HPDE6-E6E7 (cell line): Measurements from ENCODE around the gene DLGAP1.
"Not testable (repeated sequence)": the region's sequence is repeated elsewhere in the genome, so short reads cannot be mapped to it uniquely, and the experiment has no call there.

Experiments used
- DNase-seq: peaks from one replicate; pipeline ENCODE4 v3.0.0; 2011; ENCODE audit warnings: missing footprints; ENCODE audit errors: extremely low spot score

DLGAP1 gene

DNA sequence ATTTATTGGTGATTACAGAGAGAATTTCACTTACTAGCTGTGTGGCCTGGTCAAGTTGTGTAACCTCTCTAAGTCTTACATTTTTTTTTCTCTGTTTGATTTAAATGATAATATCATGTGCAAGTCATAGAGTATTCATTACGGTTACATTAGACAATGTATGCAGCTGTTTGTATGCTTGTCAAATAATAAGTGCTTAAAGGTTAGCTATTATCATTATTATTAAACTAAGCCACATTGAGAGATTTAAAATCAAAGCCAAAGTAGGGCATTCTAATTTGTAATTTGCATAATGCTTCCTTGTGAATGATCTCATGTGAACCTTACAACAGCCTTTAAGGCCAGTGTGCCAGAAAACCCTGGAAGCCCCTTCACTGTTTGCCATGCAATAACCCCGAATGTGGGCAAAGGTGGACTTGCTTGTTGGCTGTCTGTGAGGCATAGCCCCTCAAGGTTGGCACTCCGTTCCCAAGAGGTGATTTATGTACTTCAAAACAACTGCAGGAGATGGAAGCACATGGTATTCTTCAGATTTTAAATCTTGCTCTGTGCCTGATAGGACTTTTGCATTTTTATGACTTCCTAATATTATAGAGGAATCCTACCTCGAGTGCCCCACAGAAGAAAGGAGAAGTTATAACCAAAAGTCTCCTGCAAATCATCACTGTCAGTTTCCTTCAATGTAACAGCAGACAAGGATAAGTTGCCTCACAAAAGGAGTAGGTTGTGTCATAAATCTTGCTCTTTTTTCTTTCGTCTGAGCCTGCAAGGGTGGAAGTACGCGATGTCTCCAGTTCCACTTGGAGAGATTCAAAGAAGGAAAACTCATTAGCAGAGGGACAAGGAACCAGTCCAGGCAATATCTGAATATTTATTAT is 733.1 kb downstream of the DLGAP1 start:
- no peak for DNase-seq

GRCh38 chr18:3720818-3721545 is 734.1 kb downstream of the DLGAP1 start:
- DNase-seq = no peak

DNA sequence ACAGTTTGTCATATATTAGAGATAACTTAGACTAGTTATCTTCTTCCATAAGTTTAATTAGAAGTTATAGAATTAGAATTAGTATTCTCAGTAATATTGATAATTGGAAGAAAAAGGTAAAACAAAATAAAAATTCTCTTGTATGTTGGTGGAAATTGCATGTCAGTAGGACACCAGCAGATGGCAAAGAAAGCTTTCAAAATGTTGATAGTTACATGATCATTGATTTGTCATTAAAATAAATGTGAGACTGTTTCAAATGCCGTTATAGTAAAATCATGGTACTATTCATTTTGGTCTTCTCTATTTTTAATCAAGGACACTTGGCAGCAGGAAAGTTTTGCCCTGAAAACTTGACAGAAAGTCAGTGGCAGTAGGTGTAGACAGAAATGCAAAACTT is 734.9 kb downstream of the DLGAP1 start:
- no peak for DNase-seq

DNA sequence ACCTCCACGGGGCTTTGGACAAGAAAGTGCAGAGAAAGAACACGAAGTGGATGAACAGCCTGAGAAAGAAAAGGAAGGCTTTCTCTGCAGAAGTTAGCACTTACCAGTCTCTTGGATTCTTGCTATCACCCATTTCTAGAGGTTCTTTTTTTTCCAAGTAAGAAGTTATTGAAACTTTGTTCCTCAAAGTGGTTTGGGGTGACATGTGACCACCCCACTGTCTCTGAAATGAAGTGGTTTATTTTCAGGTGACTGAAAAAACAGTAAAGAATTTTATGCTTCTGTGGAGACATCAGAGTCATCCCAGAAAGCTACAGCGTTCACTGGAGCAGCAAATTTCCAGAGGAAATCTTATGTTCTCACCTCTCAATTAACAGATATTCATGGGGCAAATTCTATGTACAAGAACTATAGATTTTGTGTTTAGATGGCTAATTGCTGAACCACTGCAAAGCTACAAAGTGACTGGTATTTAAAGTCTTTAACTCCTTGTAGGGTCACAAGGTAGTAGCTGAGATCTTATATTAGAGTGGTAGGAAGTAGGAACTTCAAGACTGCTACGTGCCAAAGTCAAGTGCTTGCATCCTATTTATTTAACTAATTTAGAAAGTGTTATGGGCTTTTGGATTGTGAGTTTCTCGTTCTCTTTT is 737.6 kb downstream of the DLGAP1 start:
- no peak for DNase-seq

- no peak for DNase-seq
Observed at GRCh38 chr18:3716116-3716660, 738.9 kb downstream of the DLGAP1 start.

DNA sequence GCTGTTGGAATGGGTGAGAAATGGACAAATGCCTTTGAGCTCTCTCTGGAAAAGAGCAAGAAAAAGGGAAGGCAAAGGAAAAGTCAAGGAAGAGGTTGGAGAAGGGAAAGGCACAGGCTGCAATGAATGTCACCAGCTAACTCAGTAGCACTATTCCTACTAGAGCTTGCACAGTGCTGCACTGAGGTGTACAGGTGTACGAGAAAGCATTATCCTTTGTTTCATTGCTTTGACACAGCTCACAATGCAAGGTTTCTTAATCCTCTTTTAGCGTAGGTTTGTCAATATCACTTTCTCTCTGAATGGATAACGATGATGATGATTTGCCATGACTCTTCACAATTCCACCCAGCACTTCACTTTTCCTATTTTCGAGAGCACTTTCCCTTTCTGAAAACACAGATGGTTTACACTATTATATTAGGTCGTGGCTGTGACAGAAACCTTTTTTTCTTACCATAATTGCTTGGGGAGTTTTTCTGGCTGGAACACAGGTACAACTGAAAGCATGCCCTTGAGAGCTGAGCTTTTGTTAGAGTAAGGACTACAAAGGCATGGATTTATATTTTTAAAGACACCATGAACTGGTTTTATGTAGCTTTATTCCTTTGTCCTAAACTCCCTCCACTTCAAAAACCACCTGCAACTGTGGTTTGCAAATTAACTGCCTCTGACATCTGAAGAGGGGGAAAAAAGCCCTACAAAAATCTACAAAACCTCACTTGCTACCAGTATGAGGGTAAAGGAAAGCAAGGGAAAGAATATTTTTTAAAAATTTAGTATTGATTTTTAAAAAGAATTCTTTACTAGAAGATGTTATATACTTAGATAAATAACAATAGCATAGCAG is 739.7 kb downstream of the DLGAP1 start:
- DNase-seq = no peak

GRCh38 chr18:3713708-3714107 is 741.4 kb downstream of the DLGAP1 start:
- DNase-seq = no peak

- DNase-seq = no peak
Observed at GRCh38 chr18:3713166-3713565, 741.9 kb downstream of the DLGAP1 start.

- no peak for DNase-seq
Observed at GRCh38 chr18:3712491-3712890, 742.6 kb downstream of the DLGAP1 start.

DNA sequence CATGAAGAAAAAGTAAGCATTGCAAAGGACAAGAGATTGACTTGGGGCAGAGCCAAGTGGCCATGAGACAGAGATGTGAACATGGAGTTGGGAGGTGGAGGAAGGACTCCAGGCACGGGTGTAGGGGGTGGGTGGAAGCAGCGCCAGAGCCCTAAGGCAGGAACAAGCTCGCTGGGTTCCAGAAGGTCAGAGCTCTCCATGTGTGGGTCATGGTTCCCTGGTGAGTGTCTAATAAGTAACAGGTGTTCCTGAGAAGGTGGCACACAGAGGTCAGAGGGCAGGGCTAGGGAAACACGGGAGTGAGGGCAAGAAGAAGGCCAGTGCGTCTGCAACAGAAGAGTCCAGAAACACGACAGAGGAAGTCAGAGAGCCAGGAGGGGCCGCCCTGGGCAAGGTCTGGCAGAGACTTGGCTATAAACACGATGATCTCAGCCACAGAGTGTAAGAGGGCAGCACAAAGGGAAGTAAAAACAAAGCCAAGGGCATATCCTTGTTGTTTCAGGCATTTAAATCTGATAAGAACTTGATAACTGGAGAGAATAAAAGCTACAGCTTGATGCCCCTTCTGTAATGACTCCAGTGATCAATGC is 744.3 kb downstream of the DLGAP1 start:
- DNase-seq = no peak

DNA sequence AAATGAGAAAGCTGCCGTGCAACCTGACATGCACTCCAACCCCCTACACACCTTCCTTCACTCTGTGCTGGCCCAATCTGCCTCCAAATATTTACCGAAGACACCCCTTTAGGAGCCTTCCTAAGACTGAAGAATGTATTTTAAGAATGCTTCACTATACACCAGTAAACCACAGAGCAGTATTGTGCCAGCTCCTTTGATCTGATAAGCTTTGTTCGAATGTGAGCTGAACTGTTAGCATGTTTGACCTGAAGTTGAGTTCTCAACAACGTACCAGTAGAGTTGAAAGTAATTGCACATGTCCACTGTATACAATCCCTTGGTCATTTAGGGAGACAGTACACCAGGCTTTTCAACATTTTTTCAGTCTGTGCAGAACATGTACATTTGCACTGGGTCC is 745.9 kb downstream of the DLGAP1 start:
- DNase-seq = no peak

DNA sequence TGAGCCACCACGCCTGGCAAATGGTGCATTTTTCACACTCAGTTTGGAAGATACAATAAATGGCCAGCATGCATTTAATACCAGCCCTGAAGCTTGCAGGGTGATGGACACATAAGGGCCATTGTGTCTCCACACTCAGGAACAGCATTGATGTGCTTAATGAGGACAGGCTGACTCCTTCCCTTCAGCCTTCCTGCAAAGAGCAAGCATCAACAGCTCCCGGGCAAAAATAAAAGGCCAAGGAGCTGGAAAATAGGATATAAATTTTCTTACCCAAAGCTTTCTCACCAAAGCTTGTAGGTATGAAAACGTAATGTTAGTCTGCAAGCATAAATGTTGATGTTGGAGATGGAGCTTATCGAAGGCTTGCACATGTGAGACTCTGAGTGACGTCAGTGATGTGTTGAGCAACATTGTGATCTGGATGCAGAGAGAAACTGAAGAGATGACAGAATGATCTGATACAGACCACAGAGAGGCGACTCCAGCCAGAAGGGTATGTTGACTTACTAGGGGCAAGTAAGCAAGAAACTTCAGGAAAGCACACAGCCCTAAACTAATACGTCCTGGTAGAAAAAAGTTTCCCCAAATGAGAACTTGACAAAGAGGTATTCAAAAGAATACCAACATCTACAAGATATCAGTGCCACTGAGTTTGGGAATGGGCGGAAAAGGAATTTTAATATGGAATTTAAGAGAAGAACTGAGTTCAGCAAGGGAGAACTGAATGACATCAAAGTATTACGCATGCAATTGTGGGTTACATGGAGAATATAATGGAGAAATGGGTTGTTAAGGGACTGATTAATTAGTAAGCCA is 748.6 kb downstream of the DLGAP1 start:
- no peak for DNase-seq

- DNase-seq = no peak
Observed at GRCh38 chr18:3704556-3705344, 750.4 kb downstream of the DLGAP1 start.

DNA sequence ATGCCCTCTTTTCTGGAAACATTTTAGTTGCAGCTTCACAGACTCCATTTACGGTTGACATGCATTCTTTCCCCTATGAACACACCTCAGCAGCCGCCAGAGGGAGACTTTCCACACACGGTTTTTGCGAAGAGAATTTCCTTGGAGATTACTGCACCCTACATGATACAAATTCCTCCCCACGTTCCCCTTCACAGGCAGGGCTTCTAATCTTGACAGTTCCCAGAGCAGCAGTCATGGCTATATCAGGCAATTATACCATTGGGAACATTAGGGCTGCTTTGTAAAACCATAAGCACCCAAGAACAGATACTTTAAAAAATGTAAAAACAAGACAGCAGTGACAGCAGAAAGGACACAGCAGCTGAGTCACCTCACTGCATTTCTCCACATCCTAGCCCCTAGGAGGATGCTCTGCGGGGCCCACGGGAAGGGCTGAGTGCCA is 751.4 kb downstream of the DLGAP1 start:
- peak; percentile 49 for DNase-seq

DNA sequence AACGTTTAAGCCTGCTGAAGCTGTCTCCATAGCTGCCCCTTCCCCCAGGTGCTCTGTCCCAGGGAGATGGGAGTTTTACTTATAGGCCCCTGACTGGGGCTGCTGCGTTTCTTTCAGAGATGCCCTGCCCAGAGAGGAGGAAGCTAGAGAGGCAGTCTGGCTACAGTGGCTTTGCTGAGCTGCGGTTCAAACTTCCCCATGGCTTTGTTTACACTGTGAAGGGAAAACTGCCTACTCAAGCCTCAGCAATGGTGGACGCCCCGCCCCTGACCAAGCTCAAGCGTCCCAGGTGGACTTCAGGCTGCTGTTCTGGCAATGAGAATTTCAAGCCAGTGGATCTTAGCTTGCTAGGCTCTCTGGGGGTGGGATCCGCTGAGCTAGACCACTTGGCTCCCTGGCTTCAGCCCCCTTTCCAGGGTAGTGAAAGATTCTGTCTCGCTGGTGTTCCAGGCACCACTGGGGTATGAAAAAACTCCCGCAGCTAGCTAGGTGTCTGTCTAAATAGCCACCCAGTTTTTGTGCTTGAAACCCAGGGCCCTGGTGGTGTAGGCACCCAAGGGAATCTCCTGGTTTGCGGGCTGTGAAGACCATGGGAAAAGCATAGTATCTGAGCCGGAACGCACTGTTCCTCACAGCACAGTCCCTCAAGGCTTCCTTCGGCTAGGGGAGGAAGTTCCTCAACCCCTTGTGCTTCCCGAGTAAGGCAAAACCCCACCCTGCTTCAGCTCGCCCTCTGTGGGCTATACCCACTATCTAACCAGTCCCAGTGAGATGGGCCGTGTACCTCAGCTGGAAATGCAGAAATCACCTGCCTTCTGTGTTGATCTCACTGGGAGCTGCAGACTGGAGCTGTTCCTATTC is 755.2 kb downstream of the DLGAP1 start:
- DNase-seq = not testable (repeated sequence)

DNA sequence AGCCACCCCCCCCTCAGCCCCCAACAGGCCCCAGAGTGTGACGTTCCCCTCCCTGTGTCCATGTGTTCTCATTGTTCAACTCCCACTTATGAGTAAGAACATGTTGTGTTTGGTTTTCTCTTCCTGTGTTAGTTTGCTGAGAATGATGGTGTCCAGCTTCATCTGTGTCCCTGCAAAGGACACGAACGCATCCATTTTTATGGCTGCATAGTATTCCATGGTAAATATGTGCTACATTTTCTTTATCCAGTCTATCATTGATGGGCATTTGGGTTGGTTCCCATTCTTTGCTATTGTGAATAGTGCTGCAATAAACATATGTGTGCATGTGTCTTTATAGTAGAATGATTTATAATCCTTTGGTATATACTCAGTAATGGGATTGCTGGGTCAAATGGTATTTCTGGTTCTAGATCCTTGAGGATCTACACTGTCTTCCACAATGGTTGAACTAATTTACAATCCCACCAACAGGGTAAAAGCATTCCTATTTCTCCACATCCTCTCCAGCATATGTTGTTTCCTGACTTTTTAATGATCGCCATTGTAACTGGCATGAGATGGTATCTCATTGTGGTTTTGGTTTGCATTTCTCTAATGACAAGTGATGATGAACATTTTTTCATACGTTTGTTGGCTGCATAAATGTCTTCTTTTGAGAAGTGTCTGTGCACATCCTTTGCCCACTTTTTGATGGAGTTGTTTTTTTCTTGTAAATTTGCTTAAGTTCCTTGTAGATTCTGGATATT is 760.9 kb downstream of the DLGAP1 start:
- not testable (repeated sequence) for DNase-seq

GRCh38 chr18:3693410-3693809 is 761.7 kb downstream of the DLGAP1 start:
- DNase-seq = no peak
